SH-SY5Y (cell line): ENCODE results near the gene ATP1B2.

Experiments
- GATA2 ChIP-seq: IDR thresholded peaks from 2 replicates; pipeline ENCODE4 v1.6.1; 2011; ENCODE audit warnings: mild to moderate bottlenecking, low read depth, low read length
- GATA3 ChIP-seq: IDR thresholded peaks from 2 replicates; pipeline ENCODE4 v1.6.1; 2011; ENCODE audit warnings: low read depth, mild to moderate bottlenecking, low read length, moderate library complexity

DNA sequence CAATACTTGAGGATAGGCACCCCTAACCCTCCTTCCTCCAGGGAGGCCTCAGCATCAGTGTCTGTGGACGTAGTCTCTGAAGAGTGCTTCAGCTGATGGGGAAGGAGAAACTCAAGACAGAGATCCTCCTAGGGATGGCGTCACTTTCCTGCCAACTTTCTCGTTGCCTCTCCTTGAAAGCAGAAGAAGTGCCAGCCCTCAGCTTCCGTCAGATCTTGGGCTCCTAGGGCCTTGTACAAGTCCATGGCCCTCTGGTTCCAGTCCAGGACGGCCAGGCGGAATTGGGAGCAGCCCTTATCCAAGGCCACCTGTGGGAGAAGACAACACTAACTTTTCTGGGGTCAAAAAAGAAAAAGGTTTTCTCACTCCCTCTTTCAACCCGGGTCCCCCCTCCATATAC is 24.4 kb upstream of the ATP1B2 start:
- TF ChIP-seq GATA2 (no peak), GATA3 (no peak)
